T-helper 1 cell treated with Interleukin-12 subunit alpha and Interleukin-12 subunit beta and Interleukin-4 antibody, amounts not matched to agents 30 μg/mL and 1 μg/mL, for 36 hours (primary cell): ENCODE measurements around the gene MPV17.
"Not testable (repeated sequence)": the region's sequence is repeated elsewhere in the genome, so short reads cannot be mapped to it uniquely, and the experiment has no call there.

Experiments used
- H3K27ac Mint-ChIP-seq: one replicate; pipeline ENCODE4 v1.8.0; 2021; ENCODE audit warnings: mild to moderate bottlenecking, mixed read lengths
- H3K27me3 Mint-ChIP-seq: one replicate; pipeline ENCODE4 v1.8.0; 2021; ENCODE audit warnings: low read depth, mixed read lengths
- H3K36me3 Mint-ChIP-seq: one replicate; pipeline ENCODE4 v1.8.0; 2021; ENCODE audit warnings: low read depth, mixed read lengths
- H3K4me1 Mint-ChIP-seq: one replicate; pipeline ENCODE4 v1.8.0; 2021; ENCODE audit warnings: low read depth, mixed read lengths
- H3K4me3 Mint-ChIP-seq: one replicate; pipeline ENCODE4 v1.8.0; 2021; ENCODE audit warnings: mild to moderate bottlenecking, moderate library complexity, mixed read lengths
- H3K9me3 Mint-ChIP-seq: one replicate; pipeline ENCODE4 v1.8.0; 2021; ENCODE audit warnings: mixed read lengths

The MPV17 gene

DNA sequence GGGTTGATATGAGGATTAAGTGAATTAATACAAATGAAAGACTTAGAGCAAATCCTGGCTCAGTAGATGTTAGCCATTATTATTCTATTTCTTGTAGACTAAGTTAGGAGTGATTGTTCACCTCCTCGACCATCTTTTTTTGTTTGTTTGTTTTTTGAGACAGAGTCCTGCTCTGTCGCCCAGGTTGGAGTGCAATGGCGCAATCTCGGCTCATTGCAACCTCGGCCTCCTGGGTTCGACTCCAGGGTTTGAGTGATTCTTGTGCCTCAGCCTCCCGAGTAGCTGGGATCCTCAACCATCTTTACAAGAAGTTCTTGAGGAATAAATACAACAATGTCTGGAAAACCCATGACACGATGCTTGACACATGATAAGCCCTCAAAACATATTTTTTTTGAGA, 28.0 kb downstream of the MPV17 start:
- no peak overlapping the region for H3K27ac Mint-ChIP-seq
- H3K36me3 Mint-ChIP-seq = no peaks in the 10 kb centered on the region
- no peaks in the 10 kb centered on the region for H3K4me1 Mint-ChIP-seq
- no peak overlapping the region for H3K4me3 Mint-ChIP-seq
- peaks cover 34% of the 10 kb centered on the region for H3K27me3 Mint-ChIP-seq
- no peaks in the 10 kb centered on the region for H3K9me3 Mint-ChIP-seq

DNA sequence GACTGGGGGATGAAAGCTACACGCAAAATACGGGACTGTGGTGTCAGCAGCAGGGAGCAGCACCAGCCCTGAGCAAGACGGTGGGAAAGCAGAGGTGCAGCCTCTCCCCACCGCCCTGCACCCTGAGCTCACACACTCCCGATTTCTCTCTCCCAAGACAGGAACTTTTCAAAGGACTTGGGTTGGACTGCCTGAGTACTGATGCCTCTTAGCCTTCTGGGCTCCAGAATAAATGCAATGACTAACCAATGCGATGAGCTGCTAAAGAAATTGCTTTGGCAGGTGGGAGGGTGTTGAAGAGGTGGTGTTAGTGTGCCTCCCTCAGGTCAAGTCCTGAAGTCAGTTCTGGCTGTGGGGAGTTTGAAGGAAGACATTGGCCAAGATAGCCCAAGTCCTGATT, 31.0 kb downstream of the MPV17 start:
- Mint-ChIP-seq H3K4me1 (no peaks in the 10 kb centered on the region), H3K36me3 (no peaks in the 10 kb centered on the region), H3K27me3 (peaks cover 43% of the 10 kb centered on the region), H3K27ac (no peak overlapping the region), H3K9me3 (no peaks in the 10 kb centered on the region), H3K4me3 (no peak overlapping the region)

DNA sequence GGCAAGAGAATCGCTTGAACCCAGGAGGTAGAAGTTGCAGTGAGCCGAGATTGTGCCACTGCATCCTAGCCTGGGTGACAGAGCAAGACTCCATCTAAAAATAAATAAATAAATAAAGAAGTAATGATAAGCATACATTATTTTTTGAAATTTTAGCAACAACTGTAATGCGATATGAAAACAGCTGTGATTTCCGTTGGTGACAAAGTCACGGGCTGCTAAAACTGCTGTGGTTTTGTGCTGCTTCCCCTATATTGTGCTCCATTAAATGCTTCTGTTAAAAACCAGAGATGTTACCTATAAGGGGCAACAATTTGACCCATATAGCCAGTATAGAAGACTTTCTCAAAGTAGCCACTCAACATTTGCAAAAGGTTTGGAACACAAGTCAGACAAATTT, 32.3 kb downstream of the MPV17 start:
- no peaks in the 10 kb centered on the region for H3K4me1 Mint-ChIP-seq

DNA sequence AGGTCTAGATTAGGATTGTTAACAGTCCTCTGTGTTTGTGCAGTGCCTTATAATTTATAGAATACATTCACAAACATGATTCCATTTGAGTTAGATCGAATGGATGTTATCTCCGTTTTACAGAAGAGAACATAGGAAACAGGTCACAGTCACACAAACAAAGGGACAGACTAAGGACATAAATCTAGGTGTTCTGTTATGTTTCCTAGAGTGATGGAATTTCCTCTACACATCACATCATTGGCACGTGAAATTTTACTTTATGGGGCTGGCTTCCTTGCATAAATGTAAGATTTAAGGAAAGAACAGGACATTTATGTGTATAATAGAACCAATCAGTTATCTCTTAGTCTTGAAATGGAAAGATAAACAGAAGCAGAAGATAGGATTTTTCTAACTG, 34.3 kb downstream of the MPV17 start:
- Mint-ChIP-seq H3K4me1 (no peaks in the 10 kb centered on the region), H3K4me3 (no peak overlapping the region), H3K27me3 (peaks cover 51% of the 10 kb centered on the region), H3K27ac (no peak overlapping the region), H3K36me3 (no peaks in the 10 kb centered on the region), H3K9me3 (no peaks in the 10 kb centered on the region)

More for the DNA sequence above, 32.3 kb downstream of the MPV17 start:
- Mint-ChIP-seq H3K4me3 (no peak overlapping the region), H3K27me3 (peaks cover 46% of the 10 kb centered on the region), H3K36me3 (no peaks in the 10 kb centered on the region), H3K27ac (no peak overlapping the region), H3K9me3 (no peaks in the 10 kb centered on the region)

DNA sequence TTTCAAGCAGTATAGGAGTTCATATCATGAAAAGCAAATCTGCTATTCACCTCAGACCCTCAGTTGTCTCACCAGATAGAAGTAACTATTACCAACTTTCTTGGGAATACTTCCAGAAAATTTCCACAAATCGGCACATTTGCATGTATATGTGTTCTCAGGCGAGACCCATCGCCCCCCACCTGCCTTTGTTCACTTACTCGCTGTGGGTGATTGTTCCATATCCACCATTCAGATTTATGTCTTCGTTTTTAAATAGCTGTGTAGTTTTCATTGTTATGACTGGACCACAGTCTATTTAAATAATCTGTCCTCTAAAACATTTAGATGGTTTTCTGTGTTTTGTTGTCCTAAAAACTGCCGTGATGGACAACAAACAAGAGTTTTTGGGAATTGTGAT, 37.4 kb downstream of the MPV17 start:
- Mint-ChIP-seq H3K9me3 (no peaks in the 10 kb centered on the region), H3K27ac (no peak overlapping the region), H3K27me3 (peaks cover 48% of the 10 kb centered on the region), H3K4me1 (no peaks in the 10 kb centered on the region), H3K36me3 (no peaks in the 10 kb centered on the region), H3K4me3 (no peak overlapping the region)

DNA sequence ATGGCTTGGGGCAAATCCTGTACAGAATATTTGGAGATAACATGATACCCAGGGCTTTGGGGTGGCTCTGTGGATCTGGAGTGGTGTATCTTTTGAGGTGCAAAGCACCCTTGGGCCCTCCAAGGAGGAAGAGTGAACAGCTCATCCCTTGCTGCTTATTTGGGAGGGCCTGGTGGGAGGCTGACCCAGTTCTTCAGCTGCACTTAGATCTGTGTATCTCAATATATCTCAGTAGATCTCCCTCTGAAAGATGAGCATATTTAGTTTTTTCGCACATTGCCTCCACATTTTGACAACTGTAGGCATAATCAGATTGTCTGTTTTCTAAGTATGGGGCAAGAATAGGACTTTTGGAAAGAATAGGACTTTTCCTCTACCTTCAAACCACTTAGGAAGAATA, 37.9 kb downstream of the MPV17 start:
- no peak overlapping the region for H3K4me3 Mint-ChIP-seq
- H3K36me3 Mint-ChIP-seq = no peaks in the 10 kb centered on the region
- no peak overlapping the region for H3K27ac Mint-ChIP-seq
- peaks cover 48% of the 10 kb centered on the region for H3K27me3 Mint-ChIP-seq
- H3K9me3 Mint-ChIP-seq = no peaks in the 10 kb centered on the region
- peaks cover under 1% of the 10 kb centered on the region for H3K4me1 Mint-ChIP-seq

DNA sequence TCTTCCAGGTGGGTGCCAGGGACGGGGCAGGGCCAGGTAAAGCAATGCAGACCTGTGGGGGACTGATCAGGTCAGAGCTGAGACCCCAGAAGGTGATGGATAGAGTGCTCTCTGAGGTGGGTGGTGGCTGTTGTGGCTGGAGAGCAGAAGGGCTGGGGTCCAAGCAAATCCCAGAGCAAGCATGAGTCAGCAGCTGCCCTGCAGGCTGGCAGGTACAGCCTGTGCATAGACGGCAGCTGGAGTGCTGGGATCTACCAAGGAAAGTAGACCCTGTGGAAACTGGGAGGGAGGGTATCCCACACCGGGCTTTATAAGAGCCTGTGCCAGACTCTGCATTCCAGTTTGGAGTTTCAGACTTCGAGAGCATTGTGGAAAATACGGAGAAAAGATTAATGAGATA, 40.0 kb downstream of the MPV17 start:
- no peaks in the 10 kb centered on the region for H3K9me3 Mint-ChIP-seq
- no peak overlapping the region for H3K4me3 Mint-ChIP-seq

DNA sequence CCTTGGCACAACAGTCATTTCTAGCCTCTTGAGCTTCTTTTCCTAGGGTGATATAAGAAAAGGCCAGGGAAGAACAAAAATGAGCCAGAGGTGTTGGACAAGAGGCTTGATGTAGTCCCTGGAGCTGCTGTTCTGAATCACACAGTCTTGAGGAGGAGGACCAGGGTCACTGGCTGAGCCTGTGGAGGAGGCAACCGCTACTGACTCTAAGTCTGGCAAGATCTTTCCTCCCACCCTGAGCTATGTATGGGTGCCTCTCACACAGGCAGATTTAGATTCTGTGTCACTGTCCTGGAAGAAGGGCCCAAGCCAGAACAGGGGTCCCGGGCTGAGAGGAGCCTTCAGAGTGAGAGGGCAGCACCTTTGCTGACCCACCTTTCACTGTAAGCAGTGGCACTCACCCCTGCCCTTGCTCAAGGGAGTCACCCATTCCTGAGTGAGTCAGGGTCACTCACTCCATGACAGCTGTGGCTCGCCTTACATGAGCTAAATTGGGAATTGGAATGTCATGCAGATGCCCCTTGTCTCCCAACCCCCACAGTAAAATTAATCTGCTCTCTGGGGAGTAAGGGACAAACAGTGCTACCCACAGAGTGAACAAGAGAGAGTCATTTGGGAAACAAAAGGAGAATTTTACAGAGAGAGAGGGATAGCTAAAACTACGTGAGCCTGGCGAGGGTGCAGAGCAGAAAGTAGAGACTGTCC, 40.9 kb downstream of the MPV17 start, which contains the start of gene TRIM54:
TRIM54 (plus strand) TSS at position 575 of the 705 bp plus-strand sequence. CDS start 303 bp downstream, outside the sequence.
- peaks cover 3% of the 10 kb centered on the region for H3K4me1 Mint-ChIP-seq
- no peak within 1 kb of the TSS for H3K4me3 Mint-ChIP-seq
- H3K27me3 Mint-ChIP-seq = peaks cover 40% of the 10 kb centered on the region
- no peak within 1 kb of the TSS for H3K27ac Mint-ChIP-seq
- no peaks in the 10 kb centered on the region for H3K9me3 Mint-ChIP-seq
- no peaks in the 10 kb centered on the region for H3K36me3 Mint-ChIP-seq

More for the DNA sequence above, 40.0 kb downstream of the MPV17 start:
- Mint-ChIP-seq H3K27ac (no peak overlapping the region), H3K36me3 (no peaks in the 10 kb centered on the region), H3K4me1 (peaks cover 3% of the 10 kb centered on the region), H3K27me3 (peaks cover 39% of the 10 kb centered on the region)

DNA sequence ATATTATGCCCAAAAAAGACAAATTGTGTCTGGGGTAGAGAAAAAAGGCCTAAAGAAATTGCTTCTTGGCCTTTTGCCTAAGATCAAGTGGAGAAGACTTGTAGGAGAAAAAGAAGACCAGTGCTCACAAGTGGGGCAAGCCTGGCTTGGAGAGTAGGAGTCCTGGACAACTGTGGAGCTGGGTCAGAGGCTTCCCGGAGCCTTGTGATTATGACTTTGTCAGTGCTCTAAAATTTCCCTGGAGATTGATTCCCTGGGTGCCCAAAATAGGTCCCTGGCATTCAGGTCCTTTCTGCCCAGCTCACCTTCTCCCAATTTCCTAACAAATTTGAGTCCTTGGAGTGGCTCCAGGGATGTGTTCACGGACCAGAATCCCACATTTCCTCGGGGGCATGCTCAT, 41.5 kb downstream of the MPV17 start:
- Mint-ChIP-seq H3K4me1 (peaks cover 3% of the 10 kb centered on the region), H3K36me3 (no peaks in the 10 kb centered on the region), H3K4me3 (no peak overlapping the region), H3K27me3 (peaks cover 37% of the 10 kb centered on the region), H3K27ac (no peak overlapping the region), H3K9me3 (no peaks in the 10 kb centered on the region)

DNA sequence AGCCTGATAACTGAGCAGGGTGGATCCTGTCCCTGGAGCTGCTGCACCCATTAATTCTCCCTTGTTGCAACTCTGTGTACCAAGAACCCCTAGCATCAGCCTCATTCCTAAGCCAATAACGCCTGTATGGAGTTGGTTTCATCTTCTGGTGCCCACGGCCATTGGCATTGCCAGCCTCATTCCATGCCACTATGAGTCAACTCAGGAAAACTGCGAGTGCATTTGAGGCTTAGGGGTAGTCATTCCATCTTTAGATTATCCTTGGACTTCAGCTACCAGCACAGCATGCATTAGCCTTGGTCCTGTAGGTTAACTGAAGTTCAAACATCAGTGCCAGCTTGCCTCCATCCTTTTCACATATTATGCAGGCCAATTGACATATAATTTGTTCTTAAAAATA, 42.1 kb downstream of the MPV17 start:
- Mint-ChIP-seq H3K4me1 (peaks cover 3% of the 10 kb centered on the region), H3K27ac (no peak overlapping the region), H3K27me3 (peaks cover 36% of the 10 kb centered on the region)

DNA sequence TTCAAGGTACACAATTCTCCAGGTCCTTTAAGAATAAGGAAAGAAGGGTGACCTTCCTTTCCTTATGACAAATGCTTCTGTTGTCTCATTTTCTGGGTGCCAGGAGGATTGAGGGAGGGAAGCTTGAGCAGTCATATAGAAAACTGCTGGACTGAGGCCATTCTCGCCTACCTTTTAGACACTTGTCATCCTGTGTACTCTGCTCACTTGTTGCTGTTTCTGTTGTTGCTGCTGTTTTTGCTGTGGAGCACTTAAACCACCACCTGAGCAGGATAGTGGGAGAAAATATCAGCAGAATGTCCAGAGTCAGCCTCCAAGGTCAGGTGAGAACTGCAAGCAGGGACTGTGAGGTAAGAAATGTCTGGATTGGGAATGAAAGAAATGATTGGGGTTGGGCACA, 44.9 kb downstream of the MPV17 start:
- Mint-ChIP-seq H3K4me1 (peaks cover 4% of the 10 kb centered on the region), H3K4me3 (no peak overlapping the region), H3K36me3 (no peaks in the 10 kb centered on the region), H3K27ac (no peak overlapping the region), H3K9me3 (no peaks in the 10 kb centered on the region), H3K27me3 (peaks cover 28% of the 10 kb centered on the region)

More for the DNA sequence above, 42.1 kb downstream of the MPV17 start:
- no peaks in the 10 kb centered on the region for H3K9me3 Mint-ChIP-seq
- H3K36me3 Mint-ChIP-seq = no peaks in the 10 kb centered on the region
- no peak overlapping the region for H3K4me3 Mint-ChIP-seq

DNA sequence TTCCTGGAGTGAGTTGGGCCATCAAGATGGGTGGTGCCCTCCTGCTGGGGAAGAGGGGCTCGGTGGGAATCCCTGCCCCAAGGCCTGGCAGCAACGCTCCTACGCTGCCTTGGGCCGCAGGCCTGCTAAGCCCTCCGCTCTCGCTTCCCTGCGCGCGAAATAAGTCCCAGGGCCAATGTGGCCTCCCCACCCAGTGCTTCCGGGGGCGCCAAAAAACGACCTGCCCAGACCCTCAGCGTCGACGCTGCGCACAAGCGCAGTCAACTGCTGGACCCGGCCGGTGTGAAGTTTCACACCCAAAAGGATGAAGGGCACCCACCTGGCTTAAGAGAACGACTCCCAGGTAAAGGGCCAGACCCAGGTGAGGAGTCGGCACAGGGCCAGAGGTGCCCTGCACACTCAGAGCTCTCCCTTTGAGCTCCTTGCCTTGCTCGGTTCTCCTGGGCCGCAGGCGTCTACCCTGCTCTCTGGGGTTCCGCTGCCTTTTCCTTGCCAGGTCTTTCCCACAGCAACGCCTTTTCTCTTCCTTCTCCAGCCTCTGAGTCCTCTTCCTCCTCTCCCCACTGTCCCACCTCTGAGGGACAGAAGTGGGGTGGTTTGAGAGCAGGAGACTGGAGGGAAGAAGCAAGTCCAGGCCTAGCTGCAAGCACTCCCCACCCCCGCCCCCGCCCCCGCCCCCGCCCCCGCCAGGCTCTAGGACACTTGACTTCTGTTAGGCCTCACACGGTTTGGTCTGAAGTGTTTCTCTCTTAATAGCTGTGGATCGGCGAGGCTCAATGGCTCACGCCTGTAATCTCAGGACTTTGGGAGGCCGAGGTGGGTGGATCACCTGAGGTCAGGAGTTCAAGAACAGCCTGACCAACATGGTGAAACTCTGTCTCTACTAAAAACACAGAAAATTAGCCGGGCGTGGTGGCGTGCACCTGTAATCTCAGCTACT, 47.4 kb downstream of the MPV17 start, which contains the start of gene DNAJC5G:
DNAJC5G (plus strand) TSS at position 223 of the 940 bp plus-strand sequence. CDS start 1,296 bp downstream, outside the sequence.
- H3K4me1 Mint-ChIP-seq = peaks cover 4% of the 10 kb centered on the region
- H3K4me3 Mint-ChIP-seq = no peak within 1 kb of the TSS
- no peaks in the 10 kb centered on the region for H3K9me3 Mint-ChIP-seq
- no peak within 1 kb of the TSS for H3K27ac Mint-ChIP-seq
- H3K27me3 Mint-ChIP-seq = peaks cover 23% of the 10 kb centered on the region
- H3K36me3 Mint-ChIP-seq = no peaks in the 10 kb centered on the region

DNA sequence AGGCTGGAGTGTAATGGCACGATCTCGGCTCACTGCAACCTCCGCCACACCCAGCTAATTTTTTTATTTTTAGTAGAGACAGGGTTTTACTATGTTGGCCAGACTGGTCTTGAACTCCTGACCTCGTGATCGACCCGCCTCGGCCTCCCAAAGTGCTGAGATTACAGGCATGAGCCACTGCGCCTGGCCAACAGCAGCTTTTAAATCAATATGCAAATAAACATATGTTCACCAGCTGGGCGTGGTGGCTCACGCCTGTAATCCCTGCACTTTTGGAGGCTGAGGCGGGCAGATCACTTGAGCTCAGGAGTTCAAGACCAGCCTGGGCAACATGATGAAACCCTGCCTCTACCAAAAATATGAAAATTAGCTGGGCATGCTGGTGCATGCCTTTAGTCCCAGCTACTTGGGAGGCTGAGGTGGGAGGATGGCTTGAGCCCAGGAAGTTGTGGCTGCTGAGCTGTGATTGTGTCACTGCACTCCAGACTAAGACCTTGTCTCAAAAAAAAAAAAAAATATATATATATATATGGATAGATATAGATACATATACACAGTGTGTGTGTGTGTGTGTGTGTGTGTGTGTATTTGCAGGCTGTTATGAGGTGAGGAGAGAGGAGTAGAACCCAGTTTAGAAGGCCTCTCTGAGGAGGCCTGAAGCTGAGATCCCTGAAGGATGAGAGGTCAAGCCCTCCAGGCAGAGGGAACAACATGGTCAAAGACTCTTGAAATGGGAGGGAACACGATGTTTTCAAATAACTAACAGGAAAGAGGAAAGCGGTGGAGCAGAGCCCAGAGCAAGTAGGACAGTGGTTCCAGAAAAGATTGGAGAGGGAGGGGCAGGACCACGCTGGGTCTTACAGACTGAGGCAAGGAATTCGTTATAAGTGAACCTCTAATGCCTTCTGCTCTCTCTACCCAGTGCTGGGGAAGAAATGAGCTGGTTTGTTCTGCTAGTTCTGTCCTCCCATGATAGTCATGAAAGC, 50.1 kb downstream of the MPV17 start:
- H3K4me3 Mint-ChIP-seq, H3K4me1 Mint-ChIP-seq, H3K27ac Mint-ChIP-seq, H3K36me3 Mint-ChIP-seq, H3K9me3 Mint-ChIP-seq: not testable (repeated sequence)
- H3K27me3 Mint-ChIP-seq = peaks cover 30% of the 10 kb centered on the region
